Stimulated activated naive CD4-positive, alpha-beta T cell (primary cell): ENCODE data around the gene HSD11B1L.
"Not testable (repeated sequence)": the region's sequence is repeated elsewhere in the genome, so short reads cannot be mapped to it uniquely, and the experiment has no call there.

Source experiments
- DNase-seq, 6 experiments: peaks; one replicate each; lab custom pipeline; 2025; lab: John Stamatoyannopoulos, UW

The HSD11B1L gene

GRCh38 chr19:5698635-5699422 lies 18.0 kb downstream of the HSD11B1L start:
- no peak for DNase-seq

- no peak for DNase-seq
Observed at GRCh38 chr19:5700455-5701092, 19.7 kb downstream of the HSD11B1L start.

- not testable (repeated sequence) for DNase-seq
Observed at GRCh38 chr19:5702053-5702410, 21.2 kb downstream of the HSD11B1L start.

GRCh38 chr19:5703819-5704818 lies 23.3 kb downstream of the HSD11B1L start:
- DNase-seq = no peak

GRCh38 chr19:5705552-5705951 lies 24.7 kb downstream of the HSD11B1L start:
- no peak for DNase-seq

- no peak for DNase-seq
Observed at GRCh38 chr19:5706876-5707573, 26.2 kb downstream of the HSD11B1L start.

- no peak for DNase-seq
Observed at GRCh38 chr19:5707576-5708575, 27.0 kb downstream of the HSD11B1L start.

- no peak for DNase-seq
Observed at GRCh38 chr19:5711025-5711424, 30.2 kb downstream of the HSD11B1L start.

GRCh38 chr19:5711713-5712161 lies 30.9 kb downstream of the HSD11B1L start:
- no peak for DNase-seq

- no peak for DNase-seq
Observed at GRCh38 chr19:5713228-5713627, 32.4 kb downstream of the HSD11B1L start.

- DNase-seq = no peak
Observed at GRCh38 chr19:5714816-5715215, 34.0 kb downstream of the HSD11B1L start.

- DNase-seq = no peak
Observed at GRCh38 chr19:5717215-5717935, 36.5 kb downstream of the HSD11B1L start.

GRCh38 chr19:5718037-5718578 lies 37.3 kb downstream of the HSD11B1L start:
- DNase-seq = no peak

GRCh38 chr19:5718579-5719273 lies 37.9 kb downstream of the HSD11B1L start:
- no peak for DNase-seq

GRCh38 chr19:5719274-5719960 lies 38.6 kb downstream of the HSD11B1L start:
- peak in 2 of 6 experiments; percentile 19 to 41 for DNase-seq

GRCh38 chr19:5719961-5720790 lies 39.3 kb downstream of the HSD11B1L start, which contains the start of the genes CATSPERD and LONP1:
Gene CATSPERD, plus strand, starts transcription at chr19:5720637. Its CDS starts 101 bp downstream, at chr19:5720738.
Gene LONP1, minus strand, starts transcription at chr19:5720146. Its CDS starts 14 bp downstream, at chr19:5720132.
- peak; percentile 97 to 100 (median 99) for DNase-seq

- DNase-seq = no peak
Observed at GRCh38 chr19:5727453-5728050, 46.7 kb downstream of the HSD11B1L start.
